Stimulated activated naive CD8-positive, alpha-beta T cell treated with anti-CD3 and anti-CD28 coated beads, Interleukin-15, Interleukin-2, amounts not matched to agents 100 U/mL and 50 U/mL, for 24 hours (primary cell): ENCODE results near the gene DRAM2.
"Not testable (repeated sequence)": the region's sequence is repeated elsewhere in the genome, so short reads cannot be mapped to it uniquely, and the experiment has no call there.

Experiments used
- ATAC-seq: fragments of 150-1000 bp; cut with Tn5 transposase; one replicate; pipeline ENCODE4 v1.10.0; 2021
- DNase-seq: peaks from one replicate; pipeline ENCODE4 v3.0.0; 2021

The DRAM2 gene

DNA sequence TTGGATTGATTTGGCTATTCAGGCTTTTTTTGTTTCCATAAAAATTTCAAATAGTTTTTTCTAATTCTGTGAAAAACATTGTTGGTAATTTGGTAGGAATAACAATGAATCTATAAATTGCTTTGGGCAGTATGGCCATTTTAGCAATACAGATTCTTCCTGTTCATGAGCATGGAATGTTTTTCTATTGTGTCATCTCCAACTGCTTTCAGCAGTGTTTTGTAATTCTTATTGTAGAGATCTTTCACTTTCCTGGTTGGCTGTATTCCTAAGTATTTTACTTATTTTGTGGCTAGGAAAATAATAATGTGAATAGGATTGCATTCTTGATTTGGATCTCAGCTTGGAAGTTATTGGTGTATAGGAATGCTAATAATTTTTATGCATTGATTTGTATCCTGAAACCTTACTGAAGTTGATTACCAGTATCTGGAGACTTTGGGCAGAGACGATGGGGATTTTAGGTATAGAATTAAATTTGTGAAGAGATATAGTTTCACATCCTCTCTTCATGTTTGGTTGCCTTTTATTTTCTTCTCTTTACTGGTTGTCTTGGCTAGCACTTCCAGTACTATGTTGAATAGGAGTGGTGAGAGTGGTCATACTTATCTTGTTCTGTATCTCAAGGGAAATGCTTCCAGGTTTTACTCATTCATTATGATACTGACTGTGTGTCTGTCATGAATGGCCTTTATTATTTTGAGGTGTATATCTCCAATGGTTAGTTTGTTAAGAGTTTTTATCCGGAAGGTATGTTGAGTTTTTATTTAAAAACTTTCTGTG, 57.3 kb downstream of the DRAM2 start:
- DNase-seq (no peak), ATAC-seq (no peak)

DNA sequence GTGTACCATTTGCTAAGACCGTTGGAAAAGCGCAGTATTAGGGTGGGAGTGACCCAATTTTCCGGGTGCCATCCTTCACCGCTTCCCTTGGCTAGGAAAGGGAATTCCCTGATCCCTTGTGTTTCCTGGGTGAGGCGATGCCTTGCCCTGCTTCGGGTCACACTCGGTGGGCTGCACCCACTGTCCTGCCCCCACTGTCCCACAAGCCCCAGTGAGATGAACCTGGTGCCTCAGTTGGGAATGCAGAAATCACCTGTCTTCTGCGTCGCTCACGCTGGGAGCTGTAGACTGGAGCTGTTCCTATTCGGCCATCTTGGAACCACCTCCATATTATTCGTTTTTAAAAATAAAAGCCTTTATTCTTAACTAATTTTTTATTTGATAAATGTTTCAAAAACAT, 60.6 kb downstream of the DRAM2 start:
- ATAC-seq, DNase-seq: not testable (repeated sequence)

DNA sequence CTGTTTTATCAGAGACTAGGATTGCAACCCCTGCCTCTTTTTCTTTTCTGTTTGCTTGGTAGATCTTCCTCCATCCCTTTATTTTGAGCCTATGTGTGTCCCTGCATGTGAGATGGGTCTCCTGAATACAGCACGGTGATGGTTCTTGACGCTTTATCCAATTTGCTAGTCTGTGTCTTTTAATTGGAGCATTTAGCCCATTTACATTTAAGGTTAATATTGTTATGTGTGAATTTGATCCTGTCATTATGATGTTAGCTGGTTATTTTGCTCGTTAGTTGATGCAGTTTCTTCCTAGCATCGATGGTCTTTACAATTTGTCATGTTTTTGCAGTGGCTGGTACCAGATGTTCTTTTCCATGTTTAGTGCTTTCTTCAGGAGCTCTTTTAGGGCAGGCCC, 62.6 kb downstream of the DRAM2 start:
- not testable (repeated sequence) for DNase-seq, ATAC-seq
